GM03348 (cell line): ENCODE results near the gene PDCD1.

Experiments
- DNase-seq: peaks from one replicate; pipeline ENCODE4 v3.0.0; 2012; ENCODE audit warnings: low spot score

PDCD1 gene

GRCh38 chr2:241852116-241852980 lies 6.3 kb downstream of the PDCD1 start:
- DNase-seq, result no peak

- DNase-seq, result no peak
Measured at GRCh38 chr2:241851325-241852115, 7.2 kb downstream of the PDCD1 start.

GRCh38 chr2:241850544-241851324 lies 8.0 kb downstream of the PDCD1 start:
- no peak for DNase-seq

- peak; percentile 7 for DNase-seq
Measured at GRCh38 chr2:241849616-241850543, 8.8 kb downstream of the PDCD1 start.

- DNase-seq, result peak; percentile 3
Measured at GRCh38 chr2:241848761-241849615, 9.7 kb downstream of the PDCD1 start.

- DNase-seq, result no peak
Measured at GRCh38 chr2:241846406-241846805, 12.3 kb downstream of the PDCD1 start.

GRCh38 chr2:241844831-241845578 lies 13.7 kb downstream of the PDCD1 start:
- DNase-seq, result peak; percentile 5

GRCh38 chr2:241844066-241844728 lies 14.5 kb downstream of the PDCD1 start:
- DNase-seq, result peak; percentile 90

GRCh38 chr2:241843321-241844065 lies 15.2 kb downstream of the PDCD1 start:
- peak; percentile 10 for DNase-seq

- DNase-seq, result peak; percentile 7
Measured at GRCh38 chr2:241842620-241843211, 16.0 kb downstream of the PDCD1 start.

GRCh38 chr2:241842067-241842415 lies 16.7 kb downstream of the PDCD1 start:
- peak; percentile 4 for DNase-seq

- DNase-seq, result peak; percentile 5
Measured at GRCh38 chr2:241841181-241842066, 17.3 kb downstream of the PDCD1 start.

- no peak for DNase-seq
Measured at GRCh38 chr2:241837197-241837965, 21.3 kb downstream of the PDCD1 start.

GRCh38 chr2:241836292-241836691 lies 22.4 kb downstream of the PDCD1 start:
- no peak for DNase-seq

GRCh38 chr2:241835611-241836010 lies 23.1 kb downstream of the PDCD1 start:
- DNase-seq, result no peak
